HepG2 (cell line): Measurements from ENCODE around the gene MED10. TPM values are rescaled to one million over a fixed set of nuclear protein-coding genes. Genes with fewer than 3 reads are reported as not detected.

ENCODE experiments used
- ATAC-seq: fragments of 200-7000 bp; cut with Tn5 transposase; 3 replicates; pipeline ENCODE4 v1.9.1; 2020; ENCODE audit warnings: mild to moderate bottlenecking, moderate library complexity
- BruUV-seq: library from RNA; stranded (reverse); fragments of 400-500 nt; replicated peaks from 2 replicates; lab custom pipeline; 2021; lab: Mats Ljungman, UMichigan
- CTCF ChIA-PET: fragments of 300-600 bp; formaldehyde crosslinking; extraction: SDS; loops from one replicate; lab custom pipeline; 2021; ENCODE audit warnings: low total read pairs, inconsistent platforms, low intra/inter-chr PET ratio; lab: Yijun Ruan, JAX
- POLR2A ChIA-PET: fragments of 350-600 bp; sonication (Branson Sonifier 250); formaldehyde crosslinking; loops from one replicate; lab custom pipeline; 2020; ENCODE audit warnings: antibody characterized with exemption, inconsistent platforms; lab: Yijun Ruan, JAX
- DNase-seq: peaks from one replicate; pipeline ENCODE4 v3.0.0-alpha.2; 2015; ENCODE audit warnings: low spot score
- FAIRE-seq: peaks from 3 replicates; lab custom pipeline; 2011; peaks lifted over from hg19 to GRCh38; lab: Jason Lieb, UNC
- H2AFZ ChIP-seq: one replicate; pipeline ENCODE4 v1.6.1; 2011; ENCODE audit warnings: low read length, inconsistent platforms
- H3K27ac ChIP-seq: fragments of 300-600 bp; 3 replicates; pipeline ENCODE4 v1.8.0; 2011; ENCODE audit warnings: mixed run types, mild to moderate bottlenecking, mixed read lengths, low read length, inconsistent platforms; ENCODE audit not compliant: insufficient read depth; ENCODE audit errors: extremely low read length
- H3K27me3 ChIP-seq, 2 experiments: fragments of 200-600 bp in 1 of 2; 2 replicates in 1 of 2; 3 replicates in 1 of 2; pipeline versions ENCODE4 v1.6.0 to v1.8.0; 2011; ENCODE audit warnings: low read length in 2 of 2, mild to moderate bottlenecking in 2 of 2, moderate library complexity in 2 of 2, inconsistent platforms in 1 of 2; ENCODE audit not compliant: insufficient read depth in 2 of 2, control insufficient read depth in 1 of 2
- H3K36me3 ChIP-seq, 2 experiments: fragments of 200-600 bp in 1 of 2; replicated peaks in 1 of 2; 2 replicates in 1 of 2; 3 replicates in 1 of 2; pipeline versions ENCODE4 v1.5.1 to v1.8.0; 2011; ENCODE audit warnings: low read length in 2 of 2, inconsistent platforms in 1 of 2; ENCODE audit not compliant: insufficient read depth in 2 of 2, control insufficient read depth in 1 of 2
- H3K4me1 ChIP-seq: 2 replicates; pipeline ENCODE4 v1.5.1; 2012; ENCODE audit warnings: low read length, inconsistent platforms; ENCODE audit not compliant: insufficient read depth
- H3K4me2 ChIP-seq: 2 replicates; pipeline ENCODE4 v1.6.0; 2011; ENCODE audit warnings: low read depth, low read length, inconsistent platforms
- H3K4me3 ChIP-seq, 3 experiments: fragments of 200-600 bp in 1 of 3; sonication (generic), shearing (Covaris generic) in 1 of 3; replicated peaks in 1 of 3; 2 replicates each; pipeline ENCODE4 v1.5.1; 2011 to 2016; ENCODE audit warnings: low read length in 3 of 3, inconsistent platforms in 2 of 3, low read depth in 2 of 3, mild to moderate bottlenecking in 2 of 3, control low read depth in 1 of 3, mixed read lengths in 1 of 3; ENCODE audit not compliant: insufficient read depth in 1 of 3
- H3K79me2 ChIP-seq: one replicate; pipeline ENCODE4 v1.6.1; 2011; ENCODE audit warnings: low read length, inconsistent platforms; ENCODE audit not compliant: insufficient read depth
- H3K9ac ChIP-seq: 2 replicates; pipeline ENCODE4 v1.6.0; 2011; ENCODE audit warnings: mild to moderate bottlenecking, low read depth, low read length, inconsistent platforms; ENCODE audit not compliant: insufficient read depth
- H3K9me3 ChIP-seq: 2 replicates; pipeline ENCODE4 v1.5.1; 2012; ENCODE audit warnings: mild to moderate bottlenecking, low read length
- H4K20me1 ChIP-seq: 2 replicates; pipeline ENCODE4 v1.6.0; 2011; ENCODE audit warnings: inconsistent platforms, mild to moderate bottlenecking, low read length, moderate library complexity; ENCODE audit not compliant: insufficient read depth
- BORCS8-MEF2B ChIP-seq: sonication (generic); formaldehyde crosslinking; IDR thresholded peaks from 2 replicates; pipeline ENCODE4 v1.8.0; 2022; ENCODE audit warnings: mild to moderate bottlenecking, missing genetic modification reagents
- CHD2 ChIP-seq: IDR thresholded peaks from 2 replicates; pipeline ENCODE4 v1.6.1; 2011; ENCODE audit warnings: low read depth, low read length, improper control_type of control experiment
- ESRRA ChIP-seq: sonication (generic); formaldehyde crosslinking; IDR thresholded peaks from 2 replicates; pipeline ENCODE4 v1.5.1; 2020; ENCODE audit warnings: mild to moderate bottlenecking, low read depth, missing genetic modification reagents
- KAT8 ChIP-seq: IDR thresholded peaks from 2 replicates; pipeline ENCODE4 v1.6.1; 2016; ENCODE audit warnings: missing genetic modification reagents, missing compliant biosample characterization
- KIAA2018 ChIP-seq: sonication (generic); formaldehyde crosslinking; IDR thresholded peaks from 2 replicates; pipeline ENCODE4 v1.5.0; 2020; ENCODE audit warnings: mild to moderate bottlenecking, missing genetic modification reagents, borderline replicate concordance
- MAFK ChIP-seq, 2 experiments: IDR thresholded peaks in 1 of 2; conservative IDR thresholded peaks in 1 of 2; 2 replicates each; pipeline ENCODE4 v1.6.1; 2011; ENCODE audit warnings: improper control_type of control experiment in 2 of 2, low read length in 2 of 2
- MYPOP ChIP-seq: sonication (generic); formaldehyde crosslinking; IDR thresholded peaks from 2 replicates; pipeline ENCODE4 v1.8.1; 2023; ENCODE audit warnings: mild to moderate bottlenecking, moderate library complexity, missing genetic modification reagents
- PHF8 ChIP-seq: sonication (generic); formaldehyde crosslinking; IDR thresholded peaks from 2 replicates; pipeline ENCODE4 v1.5.0; 2020; ENCODE audit warnings: missing genetic modification reagents
- RELA ChIP-seq: sonication (generic); formaldehyde crosslinking; IDR thresholded peaks from 2 replicates; pipeline ENCODE4 v1.4.0; 2020; ENCODE audit warnings: missing genetic modification reagents
- SMYD3 ChIP-seq: sonication (generic); formaldehyde crosslinking; IDR thresholded peaks from 2 replicates; pipeline ENCODE4 v1.8.1; 2023; ENCODE audit warnings: mild to moderate bottlenecking, missing genetic modification reagents
- ZKSCAN8 ChIP-seq: IDR thresholded peaks from 2 replicates; pipeline ENCODE4 v1.6.1; 2016; ENCODE audit warnings: borderline replicate concordance, missing genetic modification reagents, missing compliant biosample characterization
- ZNF263 ChIP-seq: sonication (generic); formaldehyde crosslinking; IDR thresholded peaks from 2 replicates; pipeline ENCODE4 v1.4.0; 2020; ENCODE audit warnings: missing genetic modification reagents
- ZNF329 ChIP-seq: sonication (generic); formaldehyde crosslinking; IDR thresholded peaks from 2 replicates; pipeline ENCODE4 v1.9.0; 2021; ENCODE audit warnings: low read depth, mild to moderate bottlenecking, missing genetic modification reagents
- ZNF331 ChIP-seq: sonication (generic); formaldehyde crosslinking; IDR thresholded peaks from 2 replicates; pipeline ENCODE4 v1.4.0; 2020; ENCODE audit warnings: missing genetic modification reagents
- ZNF841 ChIP-seq: sonication (generic); formaldehyde crosslinking; IDR thresholded peaks from 2 replicates; pipeline ENCODE4 v1.8.1; 2023; ENCODE audit warnings: missing genetic modification reagents, borderline replicate concordance
- WGBS: methylation state at CpG from one replicate; pipeline ENCODE4 v1.1.6; 2017; ENCODE audit warnings: low lambda C conversion rate; 5-methylcytosine and 5-hydroxymethylcytosine counted together
- in situ Hi-C: cut with HindIII; loops from 2 replicates; pipeline ENCODE4 v1.10.0; 2017; ENCODE audit warnings: low pct_unique_long_range_greater_than_20kb; ENCODE audit not compliant: extremely low pct_ligation_motif_present
- intact Hi-C: fragments of 100-400 bp; cut with micrococcal nuclease; formaldehyde crosslinking; loops from one replicate; pipeline ENCODE4 v1.10.0; 2022; ENCODE audit not compliant: unreplicated experiment
- polyA plus RNA-seq, 8 experiments: library from polyadenylated mRNA; depleted of rRNA in 3 of 8; stranded (reverse) in 7 of 8; unstranded in 1 of 8; fragments of >200 nt; fragmentation: Illumina TruSeq in 4 of 8; extraction: Trizol in 4 of 8; gene quantifications; 2 replicates each; pipeline versions ENCODE4 v1.2.1 to v1.2.3, GENCODE V29; 2011 to 2016; ENCODE audit warnings: low read depth in 4 of 8, missing spikeins in 1 of 8, mixed read lengths in 1 of 8; ENCODE audit not compliant: insufficient read depth in 1 of 8
- total RNA-seq, 5 experiments: library from RNA; depleted of rRNA; stranded (reverse); fragments of >200 nt; fragmentation: Illumina TruSeq; extraction: Trizol; gene quantifications; 2 replicates each; pipeline ENCODE4 v1.2.3, GENCODE V29; 2016; ENCODE audit warnings: low read depth in 1 of 5

Gene MED10
- total and polyA plus RNA-seq, 2 of the 13 experiments (the other 11 are each of a cell fraction or from before 2014, with no cell fraction given) = 11.2 to 23.7 TPM

- Histone ChIP-seq H3K36me3 (peaks cover 21 to 60% of the 10 kb centered on the region in 2 experiments), H3K27me3 (no peaks in the 10 kb centered on the region), H3K4me3 (no peak overlapping the region), H3K27ac (no peak overlapping the region), H3K79me2 (peaks cover 7% of the 10 kb centered on the region), H2AFZ (no peak overlapping the region), H4K20me1 (0 out of 2 replicates have a peak, but pooled peaks cover 3% of the 10 kb centered on the region), H3K4me2 (no peak overlapping the region), H3K4me1 (peaks cover 6% of the 10 kb centered on the region; the same call in 1 of the 2 replicates), H3K9ac (no peak overlapping the region), H3K9me3 (no peaks in the 10 kb centered on the region)
- FAIRE-seq (no peak), ATAC-seq (peak; percentile 29; the same call in 1 of the 3 replicates), DNase-seq (no peak)
- CTCF ChIA-PET = no interaction called here
- no TSS peak for BruUV-seq
- POLR2A ChIA-PET = no interaction called here
- 92% methylated on average over 17 of the region's 19 CpGs for WGBS
- intact Hi-C loops = no loop called here
- in situ Hi-C loops = no loop called here
- TF ChIP-seq ZNF331 (CRISPR knock-in tag) = no peak
- no peak for TF ChIP-seq SMYD3
- TF ChIP-seq ZNF329 (CRISPR knock-in tag) = no peak
- no peak for TF ChIP-seq MAFK (conservative IDR thresholded peaks at IDR 0.05 in 1 of 2, IDR thresholded peaks at IDR 0.05 in 1 of 2; ENCODE audit: low read length in 2 of 2)
- no peak for TF ChIP-seq KAT8 (CRISPR knock-in tag)
- TF ChIP-seq ESRRA (CRISPR knock-in tag) = no peak
- TF ChIP-seq KIAA2018 = no peak
- TF ChIP-seq RELA (CRISPR knock-in tag) = no peak
- TF ChIP-seq BORCS8-MEF2B (CRISPR knock-in tag) = no peak
- no peak for TF ChIP-seq ZNF263
- no peak for TF ChIP-seq MYPOP (CRISPR knock-in tag)
- no peak for TF ChIP-seq ZKSCAN8 (CRISPR knock-in tag)
- TF ChIP-seq ZNF841 (CRISPR knock-in tag) = no peak
- no peak for TF ChIP-seq PHF8 (CRISPR knock-in tag)
- no peak for TF ChIP-seq CHD2
Observed at GRCh38 chr5:6371079-6371810, 7.1 kb downstream of the MED10 start.
